HEK293 (cell line): ENCODE data around the gene IMMP2L.

Experiments used
- CTCF ChIA-PET: fragments of 350-600 bp; formaldehyde crosslinking; extraction: SDS; loops from one replicate; lab custom pipeline; 2021; ENCODE audit warnings: antibody characterized with exemption; lab: Yijun Ruan, JAX
- POLR2A ChIA-PET: fragments of 300-600 bp; formaldehyde crosslinking; extraction: SDS; loops from one replicate; lab custom pipeline; 2020; ENCODE audit warnings: antibody characterized with exemption, inconsistent platforms; lab: Yijun Ruan, JAX
- H3K27ac ChIP-seq: fragments of 200-500 bp; sonication (Bioruptor generic); 2 replicates; pipeline ENCODE4 v1.5.1; 2014; ENCODE audit warnings: low read depth, low read length, control low read depth, inconsistent platforms; ENCODE audit errors: extremely low read depth
- H3K36me3 ChIP-seq, 2 experiments: fragments of 200-500 bp in 1 of 2; sonication (Bioruptor generic) in 1 of 2; 1 replicate in 1 of 2; 2 replicates in 1 of 2; pipeline ENCODE4 v1.5.1; 2014 to 2017; ENCODE audit warnings: inconsistent platforms in 2 of 2, low read length in 2 of 2; ENCODE audit not compliant: control insufficient read depth in 2 of 2, insufficient read depth in 1 of 2
- H3K4me1 ChIP-seq: fragments of 200-500 bp; sonication (Bioruptor generic); 2 replicates; pipeline ENCODE4 v1.5.1; 2014; ENCODE audit warnings: mild to moderate bottlenecking, low read length, inconsistent platforms; ENCODE audit not compliant: control insufficient read depth, insufficient read depth
- H3K4me3 ChIP-seq: 2 replicates; pipeline ENCODE4 v1.5.1; 2011; ENCODE audit warnings: low read depth, mild to moderate bottlenecking, control low read depth, low read length, moderate library complexity
- H3K9me3 ChIP-seq: fragments of 200-500 bp; sonication (Bioruptor generic); 2 replicates; pipeline ENCODE4 v1.5.1; 2014; ENCODE audit warnings: low read depth, low read length, inconsistent platforms; ENCODE audit not compliant: control insufficient read depth, insufficient read depth
- ATF2 ChIP-seq: fragments of 450-650 bp; formaldehyde crosslinking; IDR thresholded peaks from 2 replicates; pipeline ENCODE4 v1.5.1; 2016; ENCODE audit warnings: missing biosample characterization, missing genetic modification characterization, low read depth
- BCL11A ChIP-seq: fragments of 450-650 bp; formaldehyde crosslinking; IDR thresholded peaks from 2 replicates; pipeline ENCODE4 v1.5.1; 2016; ENCODE audit warnings: low read depth, missing biosample characterization, missing genetic modification characterization
- BCL11B ChIP-seq: fragments of 450-650 bp; formaldehyde crosslinking; IDR thresholded peaks from 2 replicates; pipeline ENCODE4 v1.5.1; 2016; ENCODE audit warnings: low read depth, missing biosample characterization, missing genetic modification characterization
- EGR2 ChIP-seq: fragments of 450-650 bp; formaldehyde crosslinking; IDR thresholded peaks from 2 replicates; pipeline ENCODE4 v1.5.1; 2016; ENCODE audit warnings: low read depth, missing biosample characterization, missing genetic modification characterization
- GLI4 ChIP-seq: fragments of 450-650 bp; formaldehyde crosslinking; IDR thresholded peaks from 2 replicates; pipeline ENCODE4 v1.5.1; 2016; ENCODE audit warnings: missing biosample characterization, missing genetic modification characterization
- KLF16 ChIP-seq: fragments of 450-650 bp; formaldehyde crosslinking; IDR thresholded peaks from 2 replicates; pipeline ENCODE4 v1.5.1; 2017; ENCODE audit warnings: missing biosample characterization, missing genetic modification characterization
- PRDM2 ChIP-seq: fragments of 450-650 bp; formaldehyde crosslinking; IDR thresholded peaks from 2 replicates; pipeline ENCODE4 v1.5.1; 2016; ENCODE audit warnings: missing biosample characterization, missing genetic modification characterization, borderline replicate concordance
- ZBTB17 ChIP-seq: fragments of 450-650 bp; formaldehyde crosslinking; IDR thresholded peaks from 2 replicates; pipeline ENCODE4 v1.5.1; 2016; ENCODE audit warnings: missing biosample characterization, missing genetic modification characterization
- ZBTB20 ChIP-seq: fragments of 450-650 bp; formaldehyde crosslinking; IDR thresholded peaks from 2 replicates; pipeline ENCODE4 v1.5.1; 2016; ENCODE audit warnings: missing biosample characterization, missing genetic modification characterization
- ZEB2 ChIP-seq: fragments of 450-650 bp; formaldehyde crosslinking; IDR thresholded peaks from 2 replicates; pipeline ENCODE4 v1.5.1; 2016; ENCODE audit warnings: missing biosample characterization, missing genetic modification characterization
- ZFHX2 ChIP-seq: fragments of 450-650 bp; formaldehyde crosslinking; conservative IDR thresholded peaks from 2 replicates; pipeline ENCODE4 v1.5.1; 2016; ENCODE audit warnings: missing biosample characterization, missing genetic modification characterization
- ZFP41 ChIP-seq: fragments of 450-650 bp; formaldehyde crosslinking; IDR thresholded peaks from 2 replicates; pipeline ENCODE4 v1.5.1; 2016; ENCODE audit warnings: missing biosample characterization, missing genetic modification characterization, borderline replicate concordance
- ZIC2 ChIP-seq: fragments of 450-650 bp; formaldehyde crosslinking; IDR thresholded peaks from 2 replicates; pipeline ENCODE4 v1.5.1; 2016; ENCODE audit warnings: missing biosample characterization, missing genetic modification characterization
- ZNF132 ChIP-seq: fragments of 450-650 bp; formaldehyde crosslinking; IDR thresholded peaks from 2 replicates; pipeline ENCODE4 v1.5.1; 2017; ENCODE audit warnings: missing biosample characterization, missing genetic modification characterization, borderline replicate concordance
- ZNF169 ChIP-seq: fragments of 450-650 bp; formaldehyde crosslinking; IDR thresholded peaks from 2 replicates; pipeline ENCODE4 v1.5.1; 2016; ENCODE audit warnings: missing biosample characterization, missing genetic modification characterization
- ZNF223 ChIP-seq: fragments of 450-650 bp; formaldehyde crosslinking; IDR thresholded peaks from 2 replicates; pipeline ENCODE4 v1.5.1; 2016; ENCODE audit warnings: missing biosample characterization, missing genetic modification characterization
- ZNF248 ChIP-seq: fragments of 450-650 bp; formaldehyde crosslinking; IDR thresholded peaks from 2 replicates; pipeline ENCODE4 v1.5.1; 2017; ENCODE audit warnings: missing biosample characterization, missing genetic modification characterization
- ZNF302 ChIP-seq: fragments of 450-650 bp; formaldehyde crosslinking; IDR thresholded peaks from 2 replicates; pipeline ENCODE4 v1.5.1; 2016; ENCODE audit warnings: missing biosample characterization, missing genetic modification characterization, low read depth
- ZNF37A ChIP-seq: fragments of 450-650 bp; IDR thresholded peaks from 2 replicates; pipeline ENCODE4 v1.5.1; 2018; ENCODE audit warnings: missing biosample characterization, missing genetic modification characterization
- ZNF449 ChIP-seq: fragments of 450-650 bp; formaldehyde crosslinking; IDR thresholded peaks from 2 replicates; pipeline ENCODE4 v1.5.1; 2017; ENCODE audit warnings: missing biosample characterization, mild to moderate bottlenecking, missing genetic modification characterization, moderate library complexity
- ZNF600 ChIP-seq: fragments of 450-650 bp; formaldehyde crosslinking; IDR thresholded peaks from 2 replicates; pipeline ENCODE4 v1.5.1; 2016; ENCODE audit warnings: missing biosample characterization, missing genetic modification characterization
- ZNF610 ChIP-seq: fragments of 450-650 bp; formaldehyde crosslinking; IDR thresholded peaks from 2 replicates; pipeline ENCODE4 v1.5.1; 2016; ENCODE audit warnings: missing biosample characterization, missing genetic modification characterization, borderline replicate concordance
- ZNF704 ChIP-seq: fragments of 450-650 bp; formaldehyde crosslinking; IDR thresholded peaks from 2 replicates; pipeline ENCODE4 v1.5.1; 2016; ENCODE audit warnings: missing biosample characterization, missing genetic modification characterization
- ZNF791 ChIP-seq: fragments of 450-650 bp; formaldehyde crosslinking; IDR thresholded peaks from 2 replicates; pipeline ENCODE4 v1.5.1; 2016; ENCODE audit warnings: missing biosample characterization, missing genetic modification characterization

The IMMP2L gene

GRCh38 chr7:110767550-110768110, 794.7 kb downstream of the IMMP2L start (continued):
- TF ChIP-seq ZNF600 (tag by site-specific recombination) (no peak), ZNF169 (tag by site-specific recombination) (no peak), ZNF302 (no peak), ZIC2 (tag by site-specific recombination) (no peak), ZNF610 (tag by site-specific recombination) (no peak), EGR2 (tag by site-specific recombination) (no peak), ZNF132 (no peak)

GRCh38 chr7:110766864-110767263, 795.4 kb downstream of the IMMP2L start:
- Histone ChIP-seq H3K36me3 (no peaks in the 10 kb centered on the region), H3K4me3 (no peak overlapping the region), H3K4me1 (no peaks in the 10 kb centered on the region), H3K9me3 (no peaks in the 10 kb centered on the region), H3K27ac (no peak overlapping the region)
- POLR2A ChIA-PET = no interaction called here
- TF ChIP-seq ZNF791 (tag by site-specific recombination) (no peak), GLI4 (tag by site-specific recombination) (no peak), ZFP41 (tag by site-specific recombination) (no peak), ZNF223 (tag by site-specific recombination) (no peak), ZBTB17 (tag by site-specific recombination) (no peak), ZNF449 (tag by site-specific recombination) (no peak), ZEB2 (no peak), ATF2 (tag by site-specific recombination) (no peak), BCL11A (tag by site-specific recombination) (no peak), ZBTB20 (tag by site-specific recombination) (no peak), ZNF704 (tag by site-specific recombination) (no peak), BCL11B (no peak), ZFHX2 (tag by site-specific recombination) (no peak), ZNF37A (tag by site-specific recombination) (no peak), ZNF248 (no peak), PRDM2 (tag by site-specific recombination) (no peak), KLF16 (tag by site-specific recombination) (no peak)
- CTCF ChIA-PET = no interaction called here
